GM04504 (cell line): ENCODE measurements around the gene MYL3.

Experiments
- DNase-seq: peaks from one replicate; pipeline ENCODE4 v3.0.0-alpha.2; 2012; ENCODE audit warnings: low read depth

MYL3 gene

DNA sequence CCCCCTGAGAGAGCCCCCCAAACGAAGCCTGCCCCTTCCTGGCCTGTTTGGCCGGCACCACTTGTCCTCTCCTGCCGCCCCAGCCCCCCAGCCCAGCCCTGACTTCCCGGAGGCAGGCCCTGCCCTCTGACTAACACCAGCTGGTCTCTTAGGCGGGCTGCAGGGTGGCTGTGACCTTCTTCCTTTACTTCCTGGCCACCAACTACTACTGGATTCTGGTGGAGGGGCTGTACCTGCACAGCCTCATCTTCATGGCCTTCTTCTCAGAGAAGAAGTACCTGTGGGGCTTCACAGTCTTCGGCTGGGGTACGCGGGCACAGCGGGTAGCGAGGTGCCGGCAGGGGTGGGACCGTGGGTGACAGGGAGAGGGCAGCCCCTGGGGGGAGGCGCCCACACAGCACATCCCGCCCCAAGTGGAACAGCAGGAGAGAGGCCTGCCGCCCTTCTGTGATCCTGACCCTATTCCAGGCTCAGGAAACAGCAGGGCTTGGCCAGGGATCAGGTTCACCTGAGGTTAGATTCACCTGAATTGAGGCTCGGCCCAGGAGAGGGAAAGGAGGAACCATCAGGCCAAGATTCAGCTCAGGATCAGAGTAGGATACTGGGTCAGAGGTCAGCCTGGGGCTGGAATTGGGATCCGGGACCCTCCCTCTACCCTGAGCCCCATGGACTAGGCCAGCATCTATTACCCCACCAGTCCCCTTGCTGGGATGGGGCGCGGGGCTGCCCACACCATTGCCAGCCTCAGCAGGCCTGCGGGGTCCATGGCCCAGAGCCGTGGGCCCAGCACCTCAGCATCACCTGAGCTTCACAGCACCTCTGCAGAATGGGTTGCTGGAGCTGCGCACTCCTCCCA, 36.1 kb upstream of the MYL3 start:
- DNase-seq = no peak

- DNase-seq = no peak
Measured at GRCh38 chr3:46898321-46899150, 35.3 kb upstream of the MYL3 start.

DNA sequence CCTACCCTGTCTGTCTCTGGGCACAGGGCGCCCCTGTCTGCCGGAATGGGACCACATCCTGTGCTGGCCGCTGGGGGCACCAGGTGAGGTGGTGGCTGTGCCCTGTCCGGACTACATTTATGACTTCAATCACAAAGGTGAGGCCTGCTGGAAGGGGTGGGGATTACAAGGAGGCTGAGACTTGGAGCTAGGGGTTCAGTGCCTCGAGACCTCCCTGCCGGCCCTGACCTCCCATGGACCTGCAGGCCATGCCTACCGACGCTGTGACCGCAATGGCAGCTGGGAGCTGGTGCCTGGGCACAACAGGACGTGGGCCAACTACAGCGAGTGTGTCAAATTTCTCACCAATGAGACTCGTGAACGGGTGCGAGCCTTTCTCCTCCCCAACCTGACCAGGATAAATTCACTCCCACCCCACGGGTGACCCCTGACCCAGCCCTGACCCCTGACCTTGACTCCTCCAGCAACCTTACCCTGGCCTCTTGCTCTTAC, 34.6 kb upstream of the MYL3 start:
- DNase-seq = no peak

- DNase-seq = no peak
Measured at GRCh38 chr3:46897031-46897430, 33.8 kb upstream of the MYL3 start.

- DNase-seq = no peak
Measured at GRCh38 chr3:46896386-46896785, 33.1 kb upstream of the MYL3 start.

- no peak for DNase-seq
Measured at GRCh38 chr3:46895761-46896160, 32.5 kb upstream of the MYL3 start.

- DNase-seq = no peak
Measured at GRCh38 chr3:46895204-46895660, 32.0 kb upstream of the MYL3 start.

- DNase-seq = no peak
Measured at GRCh38 chr3:46894256-46894655, 31.0 kb upstream of the MYL3 start.

GRCh38 chr3:46893763-46894162, 30.5 kb upstream of the MYL3 start:
- no peak for DNase-seq

- DNase-seq = no peak
Measured at GRCh38 chr3:46893146-46893748, 30.0 kb upstream of the MYL3 start.

DNA sequence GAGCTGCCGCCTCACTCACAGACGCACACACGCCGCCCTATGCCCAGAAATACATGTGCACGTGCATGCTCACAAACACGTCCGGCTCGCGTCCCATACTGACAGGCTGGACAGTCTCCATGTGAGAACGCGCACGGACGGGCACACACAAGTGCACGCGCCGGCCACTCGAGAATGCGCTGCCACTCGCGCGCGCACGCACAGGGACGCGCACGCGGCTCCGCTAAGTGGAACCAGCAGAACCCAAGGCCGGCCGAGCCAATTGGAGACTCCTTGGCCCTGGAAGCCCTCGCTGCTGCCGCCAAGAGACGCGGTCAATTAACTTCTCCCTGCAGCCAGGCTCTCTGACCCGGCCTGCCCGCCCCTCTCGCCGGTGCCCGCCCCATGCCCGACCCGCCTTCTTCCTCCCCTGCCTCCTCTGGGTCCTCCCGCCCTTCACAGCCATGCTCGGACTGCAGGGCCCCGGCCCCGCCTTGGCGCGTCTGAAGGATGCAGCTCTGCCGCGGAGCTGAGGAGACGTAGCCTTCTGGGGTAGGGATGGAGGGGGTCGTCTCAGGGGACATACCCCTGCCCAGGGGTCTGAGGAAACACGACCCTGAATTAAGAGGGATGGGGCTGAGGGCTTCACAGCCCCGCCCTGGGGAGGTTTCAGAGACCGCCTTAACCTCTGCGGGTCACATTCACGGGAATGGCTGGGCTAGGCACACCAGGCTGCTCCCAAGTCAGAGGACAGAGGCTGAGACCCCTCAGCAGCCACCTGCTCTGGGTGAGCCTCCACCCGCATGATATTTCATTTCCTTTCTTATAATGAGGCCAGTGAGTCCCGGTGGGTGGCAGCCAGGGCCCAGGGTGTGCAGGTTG, 29.3 kb upstream of the MYL3 start:
- DNase-seq = peak; percentile 38

- no peak for DNase-seq
Measured at GRCh38 chr3:46891132-46891531, 27.9 kb upstream of the MYL3 start.

- DNase-seq = no peak
Measured at GRCh38 chr3:46890132-46890531, 26.9 kb upstream of the MYL3 start.

DNA sequence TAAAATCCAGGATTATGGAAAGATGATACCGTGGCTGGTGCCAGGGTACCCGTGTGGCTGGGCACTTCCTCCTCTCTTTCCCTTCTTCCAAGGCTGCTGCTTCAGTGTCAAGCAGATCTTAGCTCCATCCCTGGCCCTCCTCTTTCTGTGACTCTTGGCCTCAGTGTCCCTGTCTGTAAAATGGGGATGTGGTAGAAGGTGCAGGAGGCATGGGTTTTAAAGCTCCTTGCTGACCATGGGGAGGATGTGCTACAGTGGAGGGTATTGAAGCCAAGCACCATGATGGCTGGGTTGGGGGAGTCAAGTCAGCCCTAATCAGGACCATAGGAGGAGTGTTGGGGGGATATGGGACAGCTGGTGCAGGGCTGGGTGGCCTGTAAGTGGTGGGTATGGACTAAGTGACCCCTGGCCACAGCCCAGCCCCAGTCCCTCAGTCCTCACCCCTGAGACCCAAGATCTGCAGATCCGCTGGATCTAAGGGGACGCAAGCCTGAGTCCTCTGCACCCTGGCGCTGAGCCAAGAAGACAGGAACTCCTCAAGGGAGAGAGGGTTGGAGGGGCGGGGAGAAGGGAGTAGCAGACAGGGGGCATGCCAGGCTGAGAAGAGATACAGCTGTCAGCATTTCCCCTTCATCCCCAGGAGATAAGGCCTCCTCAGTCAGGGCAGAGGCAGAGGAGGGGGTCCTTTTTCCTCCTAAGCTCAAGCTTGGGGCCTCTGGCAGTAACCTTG, 26.3 kb upstream of the MYL3 start:
- no peak for DNase-seq

- no peak for DNase-seq
Measured at GRCh38 chr3:46888705-46889104, 25.5 kb upstream of the MYL3 start.

- no peak for DNase-seq
Measured at GRCh38 chr3:46887980-46888494, 24.8 kb upstream of the MYL3 start.

DNA sequence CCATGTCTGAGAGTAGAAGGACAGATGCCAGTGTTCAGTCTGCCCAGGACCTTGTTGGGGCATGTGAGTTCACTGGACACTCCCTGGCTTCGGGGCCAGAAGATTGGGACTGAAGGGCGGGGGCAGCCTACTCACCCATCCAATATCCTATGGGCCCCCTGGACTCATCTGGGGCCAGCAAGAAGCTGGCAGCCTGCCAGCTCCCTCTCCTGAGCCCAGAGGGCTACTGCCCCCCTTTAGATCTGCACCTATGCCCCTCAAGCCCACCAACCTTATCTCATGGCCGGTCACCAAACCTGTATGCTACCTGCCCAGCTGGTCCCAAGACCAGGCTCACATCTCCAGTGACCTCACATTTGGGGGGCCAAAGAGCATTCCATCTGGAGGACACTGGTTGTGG, 22.4 kb upstream of the MYL3 start:
- DNase-seq = no peak

DNA sequence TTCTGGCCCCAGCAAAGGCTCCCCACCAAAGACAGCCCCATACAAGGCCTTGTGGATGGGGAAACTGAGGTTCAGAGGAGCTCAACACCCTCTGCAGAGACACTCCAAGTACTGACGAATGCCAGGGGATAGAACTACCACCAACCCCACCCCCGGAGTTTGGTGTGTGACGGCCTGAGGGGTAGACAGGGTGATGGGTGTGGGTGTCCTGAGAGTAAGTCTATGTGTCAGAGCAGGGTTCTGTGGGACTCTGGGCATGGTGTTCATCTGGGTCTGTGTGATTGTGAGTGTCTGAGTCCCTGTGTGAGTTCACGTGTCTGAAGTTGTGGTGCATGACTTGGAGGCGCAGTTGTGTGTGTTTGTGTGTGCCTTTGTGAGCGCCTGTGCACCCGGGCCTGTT, 21.7 kb upstream of the MYL3 start:
- no peak for DNase-seq

DNA sequence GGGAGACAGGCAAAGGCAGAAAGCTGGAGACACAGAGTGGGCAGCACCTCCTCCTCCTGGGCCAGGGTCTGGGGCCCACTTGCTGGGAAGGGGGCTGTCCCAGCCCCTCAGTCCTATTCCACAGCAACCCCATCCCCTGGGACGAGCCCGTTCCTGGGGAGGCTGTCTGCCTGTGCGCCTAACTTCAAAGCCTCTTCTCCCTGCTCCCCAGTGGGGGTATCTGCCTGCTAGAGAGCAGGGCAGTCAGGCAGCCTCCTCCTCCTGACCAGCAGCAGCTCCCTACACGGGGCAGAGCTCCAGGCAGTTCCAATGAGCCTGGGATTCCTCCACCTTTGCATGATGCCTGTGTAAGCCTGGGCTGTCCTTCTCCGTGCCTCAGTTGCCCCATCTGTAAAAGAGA, 21.2 kb upstream of the MYL3 start:
- DNase-seq = no peak

GRCh38 chr3:46883830-46884185, 20.6 kb upstream of the MYL3 start:
- DNase-seq = no peak
